Activated CD4-positive, alpha-beta T cell treated with anti-CD3 and anti-CD28 coated beads, Interleukin-2, amount 50 U/mL, for 24 hours (primary cell): ENCODE results near the gene ABHD8.

Experiments used
- DNase-seq, 2 donors: peaks; one replicate each; pipeline ENCODE4 v3.0.0-alpha.2; 2020; ENCODE audit warnings: low read depth in 1 of 2, low spot score in 1 of 2

ABHD8 gene

DNA sequence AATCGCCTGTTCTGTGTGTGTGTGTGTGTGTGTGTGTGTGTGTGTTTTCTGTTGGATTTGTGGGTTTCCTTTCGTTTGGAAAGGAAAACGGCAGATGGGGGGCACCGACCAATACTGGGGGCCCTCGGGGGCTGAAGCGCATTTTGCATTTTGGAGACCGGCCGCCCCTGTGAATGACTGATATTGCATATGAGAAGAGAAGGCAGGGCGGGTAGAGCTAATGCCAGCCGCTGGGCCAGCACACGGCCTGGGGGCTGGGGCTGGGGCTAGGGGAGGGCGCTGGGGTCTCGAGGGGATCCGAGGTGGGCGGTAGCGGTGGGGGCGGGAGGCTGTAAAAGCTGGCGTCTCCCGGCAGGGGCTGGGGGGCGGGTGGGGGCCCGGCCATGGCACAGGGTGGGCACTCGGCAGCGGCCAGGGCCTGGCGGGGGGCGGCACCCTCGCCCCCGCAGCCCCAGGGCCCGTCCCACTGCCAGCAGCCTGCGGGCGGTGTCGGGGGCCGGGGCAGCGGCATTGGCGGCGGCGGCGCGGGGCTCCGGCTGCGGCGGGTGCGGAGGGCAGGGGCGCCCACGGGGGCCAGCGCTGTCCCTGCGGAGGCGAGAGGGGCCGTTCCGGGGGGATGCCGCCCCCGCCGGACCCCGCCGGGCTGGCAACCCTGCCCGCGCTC is 20.2 kb upstream of the ABHD8 start:
- no peak for DNase-seq

DNA sequence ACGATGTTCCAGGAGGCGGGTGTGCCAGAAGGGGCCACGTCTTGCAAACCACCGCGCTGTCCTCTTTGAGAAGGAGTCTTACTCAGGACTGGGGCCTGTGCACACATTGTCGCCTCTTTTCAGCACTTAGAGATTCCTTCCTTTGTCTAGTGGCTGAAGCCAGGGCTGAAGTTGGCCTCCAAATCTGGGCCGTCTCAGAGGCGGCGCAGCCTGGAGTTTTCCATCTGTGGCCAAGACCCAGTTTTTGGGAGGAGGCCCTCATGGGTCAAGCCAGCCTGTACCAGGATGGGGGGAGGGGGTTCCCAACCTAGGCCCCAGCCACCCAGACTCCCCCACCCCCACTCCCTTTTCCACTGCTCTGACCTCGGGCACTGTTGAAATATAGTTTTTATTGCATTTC is 19.6 kb upstream of the ABHD8 start:
- no peak for DNase-seq

DNA sequence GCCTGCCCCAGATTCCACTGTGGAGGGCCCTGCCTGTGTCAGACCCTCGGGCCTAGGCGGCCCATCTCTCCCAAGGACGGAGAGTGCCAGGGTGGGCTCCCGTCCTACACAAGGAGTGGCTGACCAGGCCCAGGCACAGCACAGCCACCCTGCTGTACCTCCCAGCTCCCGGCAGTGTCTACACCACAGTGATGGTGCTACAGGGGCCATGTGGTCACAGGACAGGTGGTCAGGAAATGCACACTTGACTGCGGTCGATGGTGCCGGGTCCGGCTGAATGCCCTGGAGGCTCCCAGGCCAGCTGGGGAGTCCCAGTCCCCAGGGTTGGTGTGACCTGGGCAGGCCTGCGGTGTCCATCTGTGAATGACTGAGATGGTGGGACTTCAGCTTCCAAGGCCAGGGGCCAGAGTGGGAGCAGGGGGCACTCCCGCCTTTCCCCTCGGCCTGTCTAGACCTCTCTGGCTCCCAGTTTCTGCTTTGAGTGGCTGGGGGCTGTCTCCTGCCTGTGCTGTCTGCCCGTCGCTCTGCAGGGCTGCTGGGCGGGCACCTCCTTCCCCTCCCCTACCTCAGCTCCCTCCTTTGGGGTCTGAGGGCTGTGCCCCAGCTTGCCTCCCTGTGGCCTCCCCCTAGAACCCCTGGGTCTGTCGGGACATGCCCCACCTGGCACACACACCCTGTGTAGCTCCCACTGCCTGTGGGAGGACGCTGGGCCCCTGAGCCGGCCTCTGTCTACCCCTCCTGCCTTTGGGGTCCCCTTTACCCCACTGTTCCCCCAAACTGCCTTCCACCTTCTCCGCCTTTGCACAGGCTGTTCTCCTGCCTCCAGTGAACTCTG is 18.6 kb upstream of the ABHD8 start:
- DNase-seq = no peak

DNA sequence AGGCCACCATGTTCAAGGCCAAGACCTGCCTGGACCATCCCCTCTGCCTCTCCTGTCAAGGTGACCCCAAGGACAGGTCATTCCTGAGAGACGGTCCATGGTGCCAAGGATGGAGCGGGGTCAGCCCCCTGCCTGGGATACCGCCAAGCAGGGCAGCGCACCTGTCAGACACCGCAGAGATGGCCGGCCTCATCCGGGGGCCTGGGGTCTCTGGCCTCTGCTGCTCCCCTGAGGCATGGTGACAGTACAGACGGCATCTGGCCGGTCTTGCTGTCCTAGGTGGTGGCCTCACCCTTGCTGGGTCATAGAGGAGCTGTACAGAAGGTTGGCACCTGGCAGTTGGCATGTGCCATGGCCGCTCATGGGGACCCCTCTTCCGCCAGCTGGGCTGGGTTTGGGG is 17.2 kb upstream of the ABHD8 start:
- no peak for DNase-seq

DNA sequence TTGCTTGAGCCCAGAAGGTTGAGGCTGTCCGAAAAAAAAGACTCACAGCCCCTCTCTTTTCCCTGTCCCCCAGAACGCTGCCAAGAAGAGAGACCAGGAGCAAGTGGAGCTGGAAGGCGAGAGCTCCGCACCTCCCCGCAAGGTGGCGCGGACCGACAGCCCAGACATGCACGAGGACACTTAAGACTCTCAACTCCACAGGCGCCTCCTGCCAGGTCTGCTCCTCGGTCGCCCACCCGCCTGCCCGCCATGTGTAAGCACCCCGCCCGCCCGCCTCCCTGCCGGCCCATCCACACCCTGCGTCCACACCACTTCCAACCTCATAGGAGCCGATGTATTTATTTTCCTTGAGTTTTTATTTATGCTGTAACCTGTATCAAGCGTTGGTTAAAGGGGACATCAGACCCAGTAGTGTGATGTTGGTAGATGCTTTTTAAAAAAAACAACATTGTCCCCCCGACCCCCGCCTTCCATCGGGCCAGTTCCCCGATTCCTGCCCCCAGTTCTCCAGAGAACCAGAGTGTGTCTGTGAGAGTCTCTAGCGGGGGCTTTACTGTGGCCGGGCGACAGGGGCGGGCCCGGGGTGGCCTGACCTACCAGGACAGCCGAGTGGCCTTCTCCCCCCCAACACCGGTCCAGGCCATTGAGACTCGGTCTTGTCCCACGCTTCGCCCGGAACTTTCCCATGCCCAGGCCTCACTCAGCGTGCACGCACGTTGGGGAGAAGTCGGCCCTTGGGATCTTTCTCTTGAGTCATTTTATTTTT is 16.4 kb upstream of the ABHD8 start:
- DNase-seq = no peak

DNA sequence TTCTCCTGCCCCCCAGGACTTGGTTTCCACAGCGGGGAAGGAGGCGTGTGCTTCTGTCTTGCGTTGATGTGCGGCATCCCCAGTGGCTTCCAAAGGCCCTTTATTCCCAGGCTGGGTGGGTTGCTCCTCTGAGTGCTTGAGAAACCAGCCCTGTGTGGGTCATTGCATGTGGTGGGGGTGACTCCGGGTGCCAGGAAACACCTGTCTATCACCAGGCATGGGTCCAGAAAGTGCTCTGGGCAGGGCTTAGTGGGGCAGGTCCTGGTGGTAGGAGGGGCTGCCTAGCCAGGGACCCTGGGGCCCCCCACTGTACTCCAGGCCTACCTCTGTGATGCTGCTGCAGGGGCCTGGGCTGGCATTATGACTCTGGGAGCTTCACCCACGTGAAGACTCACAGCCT is 15.7 kb upstream of the ABHD8 start:
- no peak for DNase-seq

DNA sequence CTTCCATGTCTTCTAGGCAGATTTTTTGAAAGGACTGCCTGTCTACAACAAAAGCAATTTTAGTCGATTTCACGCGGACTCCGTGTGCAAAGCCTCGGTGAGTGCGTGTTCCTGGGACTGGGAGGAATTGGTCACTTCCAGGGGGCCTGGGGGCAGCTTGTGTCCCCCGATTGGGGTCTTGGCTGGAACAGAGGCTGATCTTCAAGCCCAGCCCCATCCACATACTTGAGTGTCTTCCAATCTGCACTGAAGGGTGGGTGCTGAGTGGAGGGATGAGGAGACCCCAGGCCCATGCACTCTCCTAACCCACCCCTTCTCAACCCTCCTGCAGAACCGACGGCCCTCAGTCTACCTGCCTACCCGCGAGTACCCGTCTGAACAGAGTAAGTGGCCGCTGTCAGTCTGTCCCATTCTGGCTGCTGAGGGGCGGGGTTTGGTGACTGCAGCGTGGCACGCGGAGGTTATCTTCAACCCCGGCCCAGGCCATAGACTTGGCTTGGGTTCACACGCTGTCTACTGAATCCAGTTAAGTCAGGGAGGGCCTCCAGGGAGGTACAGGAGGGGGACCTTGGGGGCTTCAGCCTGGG is 10.9 kb upstream of the ABHD8 start:
- no peak for DNase-seq

DNA sequence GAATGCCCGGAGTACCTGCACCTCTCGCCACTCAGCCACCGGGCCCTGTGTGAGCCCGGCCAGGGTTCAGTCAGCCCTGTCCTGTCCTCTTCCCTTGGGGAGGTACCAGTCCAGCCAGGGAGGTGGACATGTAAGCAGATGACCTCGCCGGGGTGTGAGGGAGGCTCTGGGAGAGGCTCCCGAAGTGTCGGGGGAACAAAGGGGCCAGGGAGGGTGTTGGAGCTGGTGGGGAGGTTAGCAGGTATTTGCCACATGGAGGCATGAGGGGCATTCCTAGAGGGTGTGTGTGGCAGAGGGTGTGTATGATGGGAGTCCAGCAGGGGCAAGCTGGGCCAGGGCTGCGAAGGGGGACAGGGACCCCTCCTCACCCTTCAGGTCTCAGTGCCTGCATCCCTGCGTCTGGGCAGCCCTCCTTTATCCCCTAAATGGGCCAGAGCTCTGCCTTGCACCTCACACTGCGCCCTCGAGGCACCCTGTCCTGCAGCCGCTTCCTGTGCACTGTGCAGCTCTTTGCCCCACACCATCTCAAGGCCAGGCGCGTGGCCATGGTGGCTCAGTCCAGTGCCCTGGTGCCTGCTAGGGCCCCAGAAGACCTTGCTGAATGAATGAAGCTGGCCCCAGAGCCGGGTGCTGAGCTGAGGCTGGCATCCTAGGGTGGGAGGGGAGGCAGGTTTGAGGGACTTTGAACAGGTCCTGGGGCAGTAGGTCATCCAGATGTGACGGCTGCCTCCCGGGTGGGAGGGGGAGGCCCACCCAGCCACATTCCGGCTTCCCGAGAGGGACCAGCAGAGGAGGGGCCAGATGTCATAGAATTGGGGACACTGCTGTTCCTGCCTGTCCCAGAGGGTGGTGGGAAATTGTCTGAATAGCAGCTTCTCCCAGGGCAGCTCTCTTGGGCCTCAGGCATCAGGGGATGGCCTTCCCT is 9.2 kb upstream of the ABHD8 start:
- DNase-seq = no peak

DNA sequence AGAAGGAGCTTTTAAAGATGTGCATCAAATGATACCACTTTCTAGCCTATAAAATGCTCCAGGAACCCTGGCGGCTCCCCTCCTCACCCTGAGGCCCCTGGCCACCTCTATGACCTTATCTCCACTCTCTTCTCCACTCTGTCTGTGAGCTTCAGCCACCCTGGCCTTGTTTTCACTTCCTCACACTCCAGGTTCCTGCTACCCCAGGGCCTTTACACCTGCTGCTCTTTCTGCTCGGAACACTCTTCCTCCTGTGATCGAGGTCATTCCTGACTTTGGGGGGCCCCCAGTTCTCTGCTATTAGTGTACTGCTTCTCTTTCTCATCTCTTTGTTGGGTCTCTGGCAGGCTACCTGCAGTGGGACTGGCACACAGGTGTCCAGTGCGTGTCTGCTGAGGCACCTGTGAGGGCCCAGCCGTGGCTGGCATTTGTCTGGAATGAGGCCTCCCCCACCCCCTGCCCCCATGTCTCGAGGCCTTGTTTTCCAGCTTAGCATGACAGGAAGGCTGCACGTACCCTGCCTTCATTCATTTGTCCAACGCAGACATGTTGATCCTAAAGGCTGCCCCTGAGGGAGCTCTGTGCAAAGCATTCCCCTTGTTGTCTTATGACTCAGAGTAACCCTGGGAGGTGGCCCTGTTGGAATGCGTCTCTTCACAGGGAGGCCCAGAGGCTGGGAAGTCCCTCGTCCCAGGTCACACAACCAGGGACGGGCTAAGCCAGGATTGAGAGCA is 8.4 kb upstream of the ABHD8 start:
- DNase-seq = no peak

DNA sequence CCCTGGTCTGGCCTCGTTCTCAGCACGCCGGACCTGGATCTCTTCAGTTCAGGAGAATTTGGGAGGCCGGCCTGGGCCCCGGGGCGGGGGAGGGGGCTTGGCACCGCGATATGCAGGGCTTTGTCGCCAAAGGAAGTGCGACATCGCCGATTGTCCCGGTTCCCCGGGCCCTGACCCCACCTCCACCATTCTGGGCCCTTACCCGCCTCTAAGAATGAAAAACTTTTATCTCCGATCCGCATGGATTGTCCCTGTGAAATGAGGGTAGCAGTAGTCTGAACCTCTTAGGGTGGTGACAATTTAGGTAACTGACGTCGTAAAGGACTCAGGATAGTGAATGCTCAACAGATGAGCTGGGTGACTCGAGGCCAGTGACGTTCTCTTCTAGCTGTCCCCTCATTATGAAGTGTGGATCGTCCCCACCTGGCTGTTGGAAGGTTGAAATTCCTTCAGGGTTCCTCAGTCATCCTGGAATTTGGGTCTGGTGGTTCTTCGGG is 6.8 kb upstream of the ABHD8 start:
- no peak for DNase-seq

DNA sequence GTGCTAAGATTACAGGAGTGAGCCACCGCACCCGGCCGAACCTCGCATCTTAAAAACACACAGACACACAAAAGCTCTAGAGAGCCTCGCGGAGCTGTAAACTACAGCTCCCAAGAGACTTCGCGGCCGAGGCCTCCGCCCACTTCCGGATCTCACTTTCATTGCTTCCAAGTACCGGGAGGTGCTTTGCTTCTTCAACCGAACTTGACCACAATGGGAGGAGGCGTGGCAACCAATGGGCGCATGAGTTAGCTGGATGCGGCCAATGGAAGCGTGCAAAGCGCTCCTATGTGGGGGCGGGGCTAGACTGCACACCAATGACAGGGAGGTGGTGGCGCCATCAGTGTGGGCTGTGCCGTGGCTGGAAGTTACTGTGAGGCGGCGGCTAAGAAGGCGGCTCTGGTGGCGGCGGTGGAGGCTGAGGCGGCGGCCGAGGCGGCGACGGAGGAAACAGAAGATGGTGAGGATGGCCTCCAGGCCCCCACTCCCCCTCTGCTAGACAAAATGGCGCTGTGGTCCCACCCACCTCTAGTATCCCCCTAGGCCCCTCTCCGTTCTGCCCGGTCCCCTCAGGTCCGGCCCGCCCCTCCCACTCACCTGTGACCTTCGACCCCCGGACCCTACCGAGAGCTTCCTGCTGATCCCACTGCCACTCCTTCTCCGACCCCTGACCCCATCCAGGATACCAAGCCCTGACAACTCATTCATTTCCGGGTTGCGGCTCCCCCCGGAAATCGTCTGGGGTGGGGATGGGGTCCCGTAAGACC is 6.2 kb upstream of the ABHD8 start, which contains the start of gene DDA1:
Gene DDA1 (plus strand): TSS at position 366 of the 767 bp plus-strand sequence. CDS start 92 bp downstream, at position 458.
- DNase-seq = peak; percentile 92 to 99

DNA sequence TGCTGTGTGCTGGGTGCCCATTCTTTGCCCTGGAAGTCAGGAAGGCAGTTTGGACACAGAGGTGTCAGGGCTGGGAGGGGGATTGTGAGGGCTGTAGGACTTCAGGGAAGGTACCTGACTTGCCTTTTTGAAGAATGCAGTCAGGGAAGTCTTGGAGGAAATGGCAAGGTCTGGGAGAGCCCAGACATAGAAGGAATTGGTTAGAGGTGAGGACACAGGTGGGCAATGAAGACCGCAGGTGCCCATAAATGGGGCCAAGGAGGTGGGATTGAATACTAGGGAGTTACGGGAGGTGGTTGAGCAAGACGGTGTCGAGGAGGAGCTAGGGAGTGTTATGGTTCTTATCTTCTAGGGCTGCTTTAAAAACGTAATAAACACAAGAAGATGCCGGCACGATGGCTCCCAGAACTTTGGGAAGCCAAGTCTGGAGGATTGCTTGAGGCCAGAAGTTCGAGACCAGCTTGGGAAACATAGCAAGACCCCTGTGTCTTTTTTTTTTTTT is 4.7 kb upstream of the ABHD8 start:
- DNase-seq = no peak

DNA sequence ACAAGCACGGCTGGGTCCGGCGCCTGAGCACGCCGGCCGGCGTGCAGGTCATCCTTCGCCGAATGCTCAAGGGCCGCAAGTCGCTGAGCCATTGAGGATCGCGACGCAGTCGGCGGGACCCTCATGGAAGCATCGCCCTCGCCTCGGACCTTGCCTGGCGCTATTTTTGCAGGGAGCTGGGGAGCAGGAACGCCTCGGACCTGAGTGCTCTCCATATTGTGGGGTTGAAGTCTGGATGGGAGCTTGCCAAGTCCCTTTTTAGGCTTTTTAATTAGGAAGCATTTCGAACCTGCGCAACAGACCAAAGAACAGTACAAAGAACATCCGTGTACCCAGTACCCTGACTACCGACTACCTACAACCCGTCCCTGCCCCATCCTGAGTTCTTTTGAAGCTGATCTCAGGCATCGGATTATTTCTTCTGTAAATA is 3.1 kb upstream of the ABHD8 start:
- DNase-seq = no peak

DNA sequence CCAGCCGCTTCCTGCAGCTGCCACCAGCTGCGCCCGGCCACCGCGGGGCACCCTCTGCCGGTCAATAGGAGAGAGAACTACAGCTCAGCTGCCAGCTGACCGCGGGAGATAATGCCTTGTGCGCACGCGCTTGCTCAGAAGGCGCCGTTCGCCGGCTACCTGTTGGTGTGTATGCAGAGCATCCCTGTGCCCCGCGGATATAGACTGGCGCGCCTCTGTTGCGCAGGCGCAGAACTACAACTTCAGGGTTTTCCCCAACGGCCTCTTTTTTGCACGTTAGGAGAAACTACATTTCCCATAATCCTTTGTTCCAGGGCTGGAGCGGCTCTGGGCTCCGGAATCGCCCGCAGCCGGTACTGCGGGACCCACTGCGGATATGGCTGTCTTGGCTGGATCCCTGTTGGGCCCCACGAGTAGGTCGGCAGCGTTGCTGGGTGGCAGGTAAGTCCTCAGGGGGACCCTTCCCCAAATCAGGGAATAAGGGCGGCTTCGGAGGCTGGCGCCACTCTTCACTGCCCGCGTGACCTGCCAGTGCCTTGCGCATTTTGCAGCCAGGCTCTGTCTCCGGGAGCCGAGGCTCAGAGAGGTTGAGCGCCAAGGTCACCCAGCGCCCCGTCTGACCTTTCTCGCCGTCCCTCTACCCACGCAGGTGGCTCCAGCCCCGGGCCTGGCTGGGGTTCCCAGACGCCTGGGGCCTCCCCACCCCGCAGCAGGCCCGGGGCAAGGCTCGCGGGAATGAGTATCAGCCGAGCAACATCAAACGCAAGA is 2.5 kb upstream of the ABHD8 start, which contains the start of gene MRPL34:
Gene MRPL34 (plus strand): TSS at position 356 of the 768 bp plus-strand sequence. CDS start 21 bp downstream, at position 377.
- peak; percentile 78 to 93 for DNase-seq

DNA sequence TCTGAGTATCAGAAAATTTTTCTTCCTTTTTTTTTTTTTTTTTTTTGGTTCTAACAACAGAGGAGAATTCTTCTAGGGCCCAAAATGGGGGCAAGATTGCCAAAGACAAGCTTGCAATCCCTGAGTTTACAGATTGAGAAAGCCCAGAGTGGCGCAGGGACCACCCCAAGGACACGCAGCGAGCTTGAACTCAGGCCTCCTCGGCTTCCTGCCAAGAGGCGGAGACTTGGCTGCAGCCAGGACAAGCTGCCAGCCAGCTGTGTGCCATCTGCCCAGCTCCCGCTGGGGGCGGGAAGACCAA is 1.9 kb upstream of the ABHD8 start:
- no peak for DNase-seq

DNA sequence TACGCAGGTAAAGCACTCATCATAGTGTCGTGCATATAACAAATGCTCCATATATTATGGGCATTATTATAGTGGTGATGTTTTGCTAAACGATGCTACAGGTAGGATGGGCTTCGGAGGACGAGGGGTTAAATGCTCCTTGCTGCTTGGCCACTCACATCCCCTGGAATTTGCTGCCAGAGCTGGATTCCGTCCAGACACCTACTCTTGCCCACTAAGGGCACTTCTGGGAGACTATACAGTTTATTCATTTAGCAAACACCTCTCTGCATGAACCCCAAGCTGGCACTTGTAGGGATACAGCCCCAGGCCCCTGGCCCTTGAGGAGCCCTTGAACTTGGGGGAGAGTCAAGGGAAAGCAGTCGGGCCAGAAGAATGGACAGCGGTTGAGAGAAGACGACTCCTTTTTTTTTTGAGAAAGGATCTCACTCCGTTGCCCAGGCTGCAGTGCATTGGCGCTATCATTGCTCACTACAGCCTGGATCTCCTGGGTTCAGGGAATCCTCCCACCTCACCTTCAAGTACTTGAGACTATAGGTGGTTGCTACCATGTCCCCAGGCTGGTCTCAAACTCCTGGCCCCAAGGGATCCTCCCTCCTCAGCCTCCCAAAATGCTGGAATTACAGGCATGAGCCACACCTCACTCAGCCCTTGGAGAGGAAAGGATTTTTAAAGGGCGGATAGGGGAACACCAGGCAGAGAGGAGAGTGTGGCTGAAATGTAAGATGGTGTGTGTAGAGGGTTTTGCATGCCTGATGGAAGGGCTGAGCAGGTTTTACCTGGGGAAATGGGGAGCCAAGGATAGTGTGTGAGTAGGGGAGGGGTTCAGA is 1.4 kb upstream of the ABHD8 start:
- no peak for DNase-seq

DNA sequence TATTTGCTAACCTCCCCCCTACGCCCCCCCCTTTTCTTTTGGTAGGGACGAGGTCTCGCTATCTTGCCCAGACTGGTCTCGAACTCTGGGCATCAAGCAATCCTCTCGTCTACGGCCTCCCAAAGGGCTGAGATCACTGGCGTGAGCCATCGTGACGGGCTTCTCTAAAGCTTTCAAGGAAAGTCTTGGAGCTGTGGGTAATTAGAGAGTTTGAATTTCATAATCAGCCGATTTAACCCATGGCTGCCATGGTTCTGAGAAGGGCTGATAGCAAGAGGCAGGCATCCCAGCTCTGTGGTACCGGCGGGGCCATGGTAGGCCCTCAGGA is 679 bp upstream of the ABHD8 start:
- DNase-seq = no peak
